GM12801 (cell line): ENCODE measurements around the gene SHOX.

ENCODE experiments used
- TF ChIP-seq, protein P1 (sequence below): IDR thresholded peaks from one replicate; pipeline ENCODE4 v1.5.1; 2011; ENCODE audit warnings: control low read depth; ENCODE audit not compliant: insufficient read length; ENCODE audit errors: extremely low read depth

Gene SHOX

GRCh38 chrX:642436-643240 lies 12.0 kb downstream of the SHOX start:
- TF ChIP-seq, protein P1, sequence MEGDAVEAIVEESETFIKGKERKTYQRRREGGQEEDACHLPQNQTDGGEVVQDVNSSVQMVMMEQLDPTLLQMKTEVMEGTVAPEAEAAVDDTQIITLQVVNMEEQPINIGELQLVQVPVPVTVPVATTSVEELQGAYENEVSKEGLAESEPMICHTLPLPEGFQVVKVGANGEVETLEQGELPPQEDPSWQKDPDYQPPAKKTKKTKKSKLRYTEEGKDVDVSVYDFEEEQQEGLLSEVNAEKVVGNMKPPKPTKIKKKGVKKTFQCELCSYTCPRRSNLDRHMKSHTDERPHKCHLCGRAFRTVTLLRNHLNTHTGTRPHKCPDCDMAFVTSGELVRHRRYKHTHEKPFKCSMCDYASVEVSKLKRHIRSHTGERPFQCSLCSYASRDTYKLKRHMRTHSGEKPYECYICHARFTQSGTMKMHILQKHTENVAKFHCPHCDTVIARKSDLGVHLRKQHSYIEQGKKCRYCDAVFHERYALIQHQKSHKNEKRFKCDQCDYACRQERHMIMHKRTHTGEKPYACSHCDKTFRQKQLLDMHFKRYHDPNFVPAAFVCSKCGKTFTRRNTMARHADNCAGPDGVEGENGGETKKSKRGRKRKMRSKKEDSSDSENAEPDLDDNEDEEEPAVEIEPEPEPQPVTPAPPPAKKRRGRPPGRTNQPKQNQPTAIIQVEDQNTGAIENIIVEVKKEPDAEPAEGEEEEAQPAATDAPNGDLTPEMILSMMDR: no peak

- TF ChIP-seq, protein P1: no peak
These were observed 12.6 kb downstream of the SHOX start for GRCh38 chrX:643241-643595.

- TF ChIP-seq, protein P1: no peak
These were observed 13.3 kb downstream of the SHOX start for GRCh38 chrX:643911-644303.

DNA sequence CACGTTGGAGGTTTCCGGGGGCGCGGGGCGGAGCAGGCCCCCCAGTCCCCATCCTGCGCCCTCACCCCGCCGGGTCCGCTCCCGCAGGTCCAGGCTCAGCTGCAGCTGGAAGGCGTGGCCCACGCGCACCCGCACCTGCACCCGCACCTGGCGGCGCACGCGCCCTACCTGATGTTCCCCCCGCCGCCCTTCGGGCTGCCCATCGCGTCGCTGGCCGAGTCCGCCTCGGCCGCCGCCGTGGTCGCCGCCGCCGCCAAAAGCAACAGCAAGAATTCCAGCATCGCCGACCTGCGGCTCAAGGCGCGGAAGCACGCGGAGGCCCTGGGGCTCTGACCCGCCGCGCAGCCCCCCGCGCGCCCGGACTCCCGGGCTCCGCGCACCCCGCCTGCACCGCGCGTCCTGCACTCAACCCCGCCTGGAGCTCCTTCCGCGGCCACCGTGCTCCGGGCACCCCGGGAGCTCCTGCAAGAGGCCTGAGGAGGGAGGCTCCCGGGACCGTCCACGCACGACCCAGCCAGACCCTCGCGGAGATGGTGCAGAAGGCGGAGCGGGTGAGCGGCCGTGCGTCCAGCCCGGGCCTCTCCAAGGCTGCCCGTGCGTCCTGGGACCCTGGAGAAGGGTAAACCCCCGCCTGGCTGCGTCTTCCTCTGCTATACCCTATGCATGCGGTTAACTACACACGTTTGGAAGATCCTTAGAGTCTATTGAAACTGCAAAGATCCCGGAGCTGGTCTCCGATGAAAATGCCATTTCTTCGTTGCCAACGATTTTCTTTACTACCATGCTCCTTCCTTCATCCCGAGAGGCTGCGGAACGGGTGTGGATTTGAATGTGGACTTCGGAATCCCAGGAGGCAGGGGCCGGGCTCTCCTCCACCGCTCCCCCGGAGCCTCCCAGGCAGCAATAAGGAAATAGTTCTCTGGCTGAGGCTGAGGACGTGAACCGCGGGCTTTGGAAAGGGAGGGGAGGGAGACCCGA lies 14.0 kb downstream of the SHOX start:
- TF ChIP-seq, protein P1: no peak

DNA sequence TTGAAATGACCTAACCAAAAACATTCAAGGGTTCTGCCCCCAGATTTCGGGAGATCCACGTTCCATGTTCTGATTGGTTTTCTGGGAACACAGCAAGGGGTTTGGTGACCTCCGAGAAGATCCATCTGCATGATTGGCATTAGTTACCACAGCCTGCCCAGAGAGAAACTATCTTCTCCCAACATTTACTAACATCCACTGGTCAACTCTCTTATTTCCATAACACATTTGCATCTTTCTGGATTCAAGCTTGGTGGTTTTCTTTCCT lies 15.6 kb downstream of the SHOX start:
- TF ChIP-seq, protein P1: no peak

GRCh38 chrX:646796-647195 lies 16.2 kb downstream of the SHOX start:
- TF ChIP-seq, protein P1: no peak

DNA sequence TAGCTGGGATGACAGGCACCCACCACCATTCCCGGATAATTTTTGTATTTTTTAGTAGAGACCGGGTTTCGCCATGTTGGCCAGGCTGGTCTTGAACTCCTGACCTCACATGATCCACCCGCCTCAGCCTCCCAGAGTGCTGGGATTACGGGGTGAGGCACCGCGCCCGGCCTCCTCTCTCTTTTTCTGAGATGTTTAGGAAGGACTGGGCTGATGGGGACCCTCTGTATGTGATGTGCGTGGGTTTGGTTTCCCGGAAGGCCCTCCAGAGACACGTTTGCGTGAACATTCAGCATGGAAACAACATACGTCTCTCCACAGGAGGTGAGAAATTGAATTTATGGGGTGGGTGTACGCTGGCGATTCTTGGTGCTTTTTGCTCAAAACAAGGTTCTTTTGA lies 18.6 kb downstream of the SHOX start:
- TF ChIP-seq, protein P1: no peak
